Natural killer cell (primary cell): ENCODE results near the gene SNRPA1. TPM values are rescaled to one million over a fixed set of nuclear protein-coding genes. Genes with fewer than 3 reads are reported as not detected.
"Not testable (repeated sequence)": the region's sequence is repeated elsewhere in the genome, so short reads cannot be mapped to it uniquely, and the experiment has no call there.

ENCODE experiments used
- ATAC-seq, 3 donors: fragments of 150-1000 bp in 2 of 3; fragments of 200-7000 bp in 1 of 3; cut with Tn5 transposase; 1 replicate in 1 of 3; 2 replicates in 2 of 3; pipeline ENCODE4 v1.10.0; 2021; ENCODE audit warnings: mild to moderate bottlenecking in 2 of 3, moderate library complexity in 2 of 3
- DNase-seq, 2 donors: peaks; one replicate each; pipeline versions ENCODE4 v3.0.0 to v3.0.0-alpha.2; 2013 to 2021; ENCODE audit warnings: mixed read lengths in 1 of 2
- H3K27ac ChIP-seq: one replicate; pipeline ENCODE4 v1.5.1; 2013; ENCODE audit warnings: mild to moderate bottlenecking, low read length
- H3K27me3 ChIP-seq: one replicate; pipeline ENCODE4 v1.6.1; 2013; ENCODE audit warnings: low read length; ENCODE audit not compliant: control insufficient read depth, insufficient read depth
- H3K36me3 ChIP-seq: one replicate; pipeline ENCODE4 v1.6.1; 2013; ENCODE audit warnings: low read length; ENCODE audit not compliant: control insufficient read depth, insufficient read depth
- H3K4me1 ChIP-seq: one replicate; pipeline ENCODE4 v1.6.1; 2013; ENCODE audit warnings: low read length; ENCODE audit not compliant: control insufficient read depth, insufficient read depth
- H3K4me3 ChIP-seq: one replicate; pipeline ENCODE4 v1.5.1; 2013; ENCODE audit warnings: low read length
- H3K9me3 ChIP-seq: one replicate; pipeline ENCODE4 v1.6.1; 2013; ENCODE audit warnings: low read length; ENCODE audit not compliant: control insufficient read depth, insufficient read depth
- H3K27ac Mint-ChIP-seq, 2 donors: one replicate each; pipeline ENCODE4 v1.8.0; 2022; ENCODE audit warnings: mild to moderate bottlenecking in 2 of 2, mixed read lengths in 2 of 2, moderate library complexity in 1 of 2
- H3K27me3 Mint-ChIP-seq, 2 donors: one replicate each; pipeline ENCODE4 v1.8.0; 2022; ENCODE audit warnings: low read depth in 2 of 2, mixed read lengths in 2 of 2
- H3K36me3 Mint-ChIP-seq: one replicate; pipeline ENCODE4 v1.8.0; 2022; ENCODE audit warnings: mixed read lengths
- H3K4me1 Mint-ChIP-seq, 2 donors: one replicate each; pipeline ENCODE4 v1.8.0; 2022; ENCODE audit warnings: mixed read lengths in 2 of 2
- H3K4me3 Mint-ChIP-seq: one replicate; pipeline ENCODE4 v1.8.0; 2022; ENCODE audit warnings: mild to moderate bottlenecking, moderate library complexity, mixed read lengths
- H3K9me3 Mint-ChIP-seq, 2 donors: one replicate each; pipeline ENCODE4 v1.8.0; 2022; ENCODE audit warnings: mixed read lengths in 2 of 2
- CTCF ChIP-seq: fragments of 200-600 bp; IDR thresholded peaks from one replicate; pipeline ENCODE4 v1.8.0; 2022; ENCODE audit warnings: antibody characterized with exemption
- WGBS: methylation state at CpG from one replicate; pipeline ENCODE4 v1.1.7; 2013; ENCODE audit warnings: missing lambda C conversion rate; ENCODE audit not compliant: insufficient coverage; 5-methylcytosine and 5-hydroxymethylcytosine counted together
- intact Hi-C: fragments of 100-400 bp; cut with micrococcal nuclease; formaldehyde crosslinking; loops from one replicate; pipeline ENCODE4 v1.14.2; 2022
- total RNA-seq, 4 donors: library from RNA; stranded (reverse); fragments of 120-200 nt in 1 of 4; gene quantifications; one replicate each; pipeline versions ENCODE4 v1.2.3 to v1.2.4, GENCODE V29; 2013 to 2022

The SNRPA1 gene
- total RNA-seq, 3 donors from 2014 or later (not counting 1 experiment from before 2014, with no cell fraction given): 146 to 174 (median 167) TPM

DNA sequence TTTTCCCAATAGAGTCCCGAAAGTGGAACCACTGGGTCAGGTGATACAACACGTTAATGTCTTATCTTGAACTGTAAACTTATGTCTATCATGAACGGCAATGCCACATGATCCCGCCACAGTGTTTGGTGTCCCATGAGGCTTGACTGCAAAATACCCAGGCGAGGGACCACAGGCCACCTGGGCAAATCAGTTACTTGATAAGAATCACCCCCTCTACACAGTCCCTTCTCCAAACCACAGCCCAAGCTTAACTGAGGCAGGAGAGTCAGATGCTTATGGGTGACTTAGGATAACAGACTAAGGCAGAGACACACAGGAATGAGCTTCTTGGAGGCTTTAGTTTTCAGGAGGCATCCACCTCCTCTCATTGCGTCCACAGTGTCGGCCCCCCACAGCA, 42.9 kb upstream of the SNRPA1 start:
- H3K4me3 ChIP-seq: no peak overlapping the region
- intact Hi-C loops: no loop called here
- H3K27me3 ChIP-seq: peaks cover 3% of the 10 kb centered on the region
- H3K27ac ChIP-seq: no peak overlapping the region
- peaks cover 9% of the 10 kb centered on the region in 2 donors for H3K27me3 Mint-ChIP-seq
- 49% methylated on average over 7 of the region's 7 CpGs for WGBS
- no peak overlapping the region for H3K27ac Mint-ChIP-seq
- no peak for TF ChIP-seq CTCF
- H3K36me3 ChIP-seq: no peaks in the 10 kb centered on the region
- peaks cover 15 to 20% of the 10 kb centered on the region in 2 donors for H3K4me1 Mint-ChIP-seq
- H3K4me1 ChIP-seq: peaks cover 19% of the 10 kb centered on the region
- ATAC-seq (no peak), DNase-seq (no peak)
- peaks cover 23% of the 10 kb centered on the region for H3K9me3 ChIP-seq
- H3K4me3 Mint-ChIP-seq: no peak overlapping the region
- no peaks in the 10 kb centered on the region for H3K36me3 Mint-ChIP-seq
- H3K9me3 Mint-ChIP-seq: peaks cover 2 to 3% of the 10 kb centered on the region in 2 donors

- H3K27ac ChIP-seq: peak overlapping the region; percentile 91
- H3K9me3 Mint-ChIP-seq, H3K36me3 ChIP-seq, H3K27me3 ChIP-seq, H3K36me3 Mint-ChIP-seq, H3K4me3 ChIP-seq, H3K4me3 Mint-ChIP-seq: not testable (repeated sequence)
- WGBS: 41% methylated on average over 8 of the region's 16 CpGs
- peaks cover 20% of the 10 kb centered on the region for H3K4me1 ChIP-seq
- intact Hi-C loops: loop anchor here (1.0 kb wide), 1 partner anchor 14 kb away; no protein-coding TSS in a partner anchor
- peaks cover 12 to 19% of the 10 kb centered on the region in 2 donors for H3K27me3 Mint-ChIP-seq
- DNase-seq (peak; percentile 65 to 81), ATAC-seq (peak; percentile 88 to 96 (median 94))
- peaks cover 24% of the 10 kb centered on the region for H3K9me3 ChIP-seq
- peaks cover 27 to 30% of the 10 kb centered on the region in 2 donors for H3K4me1 Mint-ChIP-seq
- peak overlapping the region; percentile 85 to 90 for H3K27ac Mint-ChIP-seq
These were observed 39.1 kb upstream of the SNRPA1 start for GRCh38 chr15:101333907-101334789.

GRCh38 chr15:101332061-101332467, 37.0 kb upstream of the SNRPA1 start:
- Histone ChIP-seq H3K27ac (no peak overlapping the region), H3K4me1 (peaks cover 20% of the 10 kb centered on the region), H3K4me3 (no peak overlapping the region), H3K27me3 (peaks cover 2% of the 10 kb centered on the region), H3K9me3 (peaks cover 24% of the 10 kb centered on the region), H3K36me3 (no peaks in the 10 kb centered on the region)
- 89% methylated on average over 7 of the region's 7 CpGs for WGBS
- peaks cover 8 to 19% of the 10 kb centered on the region in 2 donors for H3K27me3 Mint-ChIP-seq
- intact Hi-C loops: no loop called here
- H3K4me1 Mint-ChIP-seq: peaks cover 27 to 30% of the 10 kb centered on the region in 2 donors
- no peak for TF ChIP-seq CTCF
- no peaks in the 10 kb centered on the region for H3K36me3 Mint-ChIP-seq
- DNase-seq (no peak), ATAC-seq (no peak)
- H3K9me3 Mint-ChIP-seq: peaks cover 2 to 3% of the 10 kb centered on the region in 2 donors
- H3K4me3 Mint-ChIP-seq: no peak overlapping the region
- H3K27ac Mint-ChIP-seq: peak overlapping the region in 1 of 2 donors; percentile 36

- no peak for ATAC-seq
- Histone ChIP-seq H3K27me3 (peaks cover 2% of the 10 kb centered on the region), H3K4me3 (no peak overlapping the region), H3K9me3 (peaks cover 20% of the 10 kb centered on the region), H3K27ac (no peak overlapping the region), H3K4me1 (peaks cover 17% of the 10 kb centered on the region), H3K36me3 (no peaks in the 10 kb centered on the region)
- DNase-seq: no peak
- intact Hi-C loops: no loop called here
- WGBS: 82% methylated on average over 9 of the region's 9 CpGs
- H3K4me3 Mint-ChIP-seq: no peak overlapping the region
- H3K27ac Mint-ChIP-seq: no peak overlapping the region
- H3K36me3 Mint-ChIP-seq: no peaks in the 10 kb centered on the region
- H3K27me3 Mint-ChIP-seq: peaks cover 8 to 19% of the 10 kb centered on the region in 2 donors
- peaks cover 22 to 26% of the 10 kb centered on the region in 2 donors for H3K4me1 Mint-ChIP-seq
- no peak for TF ChIP-seq CTCF
- H3K9me3 Mint-ChIP-seq: peaks cover 2 to 3% of the 10 kb centered on the region in 2 donors
These were observed 34.9 kb upstream of the SNRPA1 start for GRCh38 chr15:101329867-101330380.
